SU-DHL-6 (cell line): Measurements from ENCODE around the gene CACUL1.

Source experiments
- CTCF ChIP-seq: fragments of 200-600 bp; sonication (generic); IDR thresholded peaks from one replicate; pipeline ENCODE4 v1.5.1; 2017; ENCODE audit warnings: antibody characterized with exemption, mild to moderate bottlenecking, low read length, moderate library complexity; ENCODE audit not compliant: insufficient read depth, poor library complexity, severe bottlenecking
- EZH2phosphoT487 ChIP-seq: fragments of 200-600 bp; sonication (generic), shearing (Covaris generic); conservative IDR thresholded peaks from 2 replicates; pipeline ENCODE4 v1.6.1; 2018; ENCODE audit warnings: mild to moderate bottlenecking, antibody characterized with exemption, low read length, moderate library complexity, mixed read lengths

GRCh38 chr10:118745056-118745455, 9.7 kb downstream of the CACUL1 start:
- TF ChIP-seq CTCF (no peak), EZH2phosphoT487 (no peak)
